ENCODE measurements around the gene GMPS.
"Not testable (repeated sequence)": the region's sequence is repeated elsewhere in the genome, so short reads cannot be mapped to it uniquely, and the experiment has no call there.

Gene GMPS

GRCh38 chr3:155872904-155873646, 2.6 kb downstream of the GMPS start:
- peaks cover 4 to 8% of the 10 kb centered on the region in 2 donors for H3K4me1 ChIP-seq (ENCODE audit: control insufficient read depth in 2 of 2, insufficient read depth in 2 of 2, low read length in 2 of 2)

GRCh38 chr3:155876037-155876436, 5.6 kb downstream of the GMPS start:
- Histone ChIP-seq H3K27ac (ENCODE audit: low read depth in 2 of 2, low read length in 2 of 2) (no peak overlapping the region), H3K9me3 (ENCODE audit: control insufficient read depth in 2 of 2, low read length in 2 of 2) (no peaks in the 10 kb centered on the region), H3K4me3 (ENCODE audit: low read length in 2 of 2) (no peak overlapping the region), H3K36me3 (ENCODE audit: control insufficient read depth in 2 of 2, insufficient read depth in 2 of 2, low read length in 2 of 2) (no peaks in the 10 kb centered on the region), H3K9ac (ENCODE audit: low read depth in 1 of 2, low read length in 2 of 2) (no peak overlapping the region), H3K27me3 (ENCODE audit: control insufficient read depth in 2 of 2, insufficient read depth in 2 of 2, low read length in 2 of 2) (no peaks in the 10 kb centered on the region), H3K4me1 (ENCODE audit: control insufficient read depth in 2 of 2, insufficient read depth in 2 of 2, low read length in 2 of 2) (peaks cover 0 to 4% of the 10 kb centered on the region in 2 donors)

More at GRCh38 chr3:155872904-155873646, 2.6 kb downstream of the GMPS start:
- Histone ChIP-seq H3K9me3 (ENCODE audit: control insufficient read depth in 2 of 2, low read length in 2 of 2) (no peaks in the 10 kb centered on the region), H3K4me3 (ENCODE audit: low read length in 2 of 2) (no peak overlapping the region), H3K27me3 (ENCODE audit: control insufficient read depth in 2 of 2, insufficient read depth in 2 of 2, low read length in 2 of 2) (no peaks in the 10 kb centered on the region), H3K27ac (ENCODE audit: low read depth in 2 of 2, low read length in 2 of 2) (no peak overlapping the region), H3K9ac (ENCODE audit: low read depth in 1 of 2, low read length in 2 of 2) (no peak overlapping the region), H3K36me3 (ENCODE audit: control insufficient read depth in 2 of 2, insufficient read depth in 2 of 2, low read length in 2 of 2) (no peaks in the 10 kb centered on the region)

- no peak overlapping the region for H3K27ac ChIP-seq (ENCODE audit: low read depth in 2 of 2, low read length in 2 of 2)
- H3K4me1 ChIP-seq (ENCODE audit: control insufficient read depth in 2 of 2, insufficient read depth in 2 of 2, low read length in 2 of 2), result peaks cover 0 to 4% of the 10 kb centered on the region in 2 donors
- H3K4me3 ChIP-seq (ENCODE audit: low read length in 2 of 2), result no peak overlapping the region
- no peak overlapping the region for H3K9ac ChIP-seq (ENCODE audit: low read depth in 1 of 2, low read length in 2 of 2)
- H3K36me3 ChIP-seq (ENCODE audit: control insufficient read depth in 2 of 2, insufficient read depth in 2 of 2, low read length in 2 of 2), result no peaks in the 10 kb centered on the region
- H3K9me3 ChIP-seq (ENCODE audit: control insufficient read depth in 2 of 2, low read length in 2 of 2), result no peaks in the 10 kb centered on the region
- H3K27me3 ChIP-seq (ENCODE audit: control insufficient read depth in 2 of 2, insufficient read depth in 2 of 2, low read length in 2 of 2), result no peaks in the 10 kb centered on the region
These were observed 6.1 kb downstream of the GMPS start for GRCh38 chr3:155876503-155876902.

- H3K4me3 ChIP-seq (ENCODE audit: low read length in 2 of 2), result no peak overlapping the region
- no peak overlapping the region for H3K9ac ChIP-seq (ENCODE audit: low read depth in 1 of 2, low read length in 2 of 2)
- H3K9me3 ChIP-seq (ENCODE audit: control insufficient read depth in 2 of 2, low read length in 2 of 2), result no peaks in the 10 kb centered on the region
- H3K36me3 ChIP-seq (ENCODE audit: control insufficient read depth in 2 of 2, insufficient read depth in 2 of 2, low read length in 2 of 2), result no peaks in the 10 kb centered on the region
- no peak overlapping the region for H3K27ac ChIP-seq (ENCODE audit: low read depth in 2 of 2, low read length in 2 of 2)
- H3K27me3 ChIP-seq (ENCODE audit: control insufficient read depth in 2 of 2, insufficient read depth in 2 of 2, low read length in 2 of 2), result no peaks in the 10 kb centered on the region
- no peaks in the 10 kb centered on the region for H3K4me1 ChIP-seq (ENCODE audit: control insufficient read depth in 2 of 2, insufficient read depth in 2 of 2, low read length in 2 of 2)
These were observed 9.8 kb downstream of the GMPS start for GRCh38 chr3:155880286-155880685.

GRCh38 chr3:155884292-155884691, 13.8 kb downstream of the GMPS start:
- Histone ChIP-seq H3K4me1 (ENCODE audit: control insufficient read depth in 2 of 2, insufficient read depth in 2 of 2, low read length in 2 of 2) (no peaks in the 10 kb centered on the region), H3K27me3 (ENCODE audit: control insufficient read depth in 2 of 2, insufficient read depth in 2 of 2, low read length in 2 of 2) (no peaks in the 10 kb centered on the region), H3K9me3 (ENCODE audit: control insufficient read depth in 2 of 2, low read length in 2 of 2) (no peaks in the 10 kb centered on the region), H3K4me3 (ENCODE audit: low read length in 2 of 2) (no peak overlapping the region), H3K36me3 (ENCODE audit: control insufficient read depth in 2 of 2, insufficient read depth in 2 of 2, low read length in 2 of 2) (no peaks in the 10 kb centered on the region), H3K9ac (ENCODE audit: low read depth in 1 of 2, low read length in 2 of 2) (no peak overlapping the region), H3K27ac (ENCODE audit: low read depth in 2 of 2, low read length in 2 of 2) (no peak overlapping the region)

- Histone ChIP-seq H3K9ac (ENCODE audit: low read depth in 1 of 2, low read length in 2 of 2) (no peak overlapping the region), H3K9me3 (ENCODE audit: control insufficient read depth in 2 of 2, low read length in 2 of 2) (no peaks in the 10 kb centered on the region), H3K36me3 (ENCODE audit: control insufficient read depth in 2 of 2, insufficient read depth in 2 of 2, low read length in 2 of 2) (no peaks in the 10 kb centered on the region), H3K4me1 (ENCODE audit: control insufficient read depth in 2 of 2, insufficient read depth in 2 of 2, low read length in 2 of 2) (no peaks in the 10 kb centered on the region), H3K27me3 (ENCODE audit: control insufficient read depth in 2 of 2, insufficient read depth in 2 of 2, low read length in 2 of 2) (no peaks in the 10 kb centered on the region), H3K27ac (ENCODE audit: low read depth in 2 of 2, low read length in 2 of 2) (no peak overlapping the region), H3K4me3 (ENCODE audit: low read length in 2 of 2) (no peak overlapping the region)
These were observed 14.8 kb downstream of the GMPS start for GRCh38 chr3:155885292-155885691.

GRCh38 chr3:155886348-155886747, 15.9 kb downstream of the GMPS start:
- not testable (repeated sequence) for H3K36me3 ChIP-seq (ENCODE audit: control insufficient read depth in 2 of 2, insufficient read depth in 2 of 2, low read length in 2 of 2); H3K4me3 ChIP-seq (ENCODE audit: low read length in 2 of 2); H3K27ac ChIP-seq (ENCODE audit: low read depth in 2 of 2, low read length in 2 of 2); H3K27me3 ChIP-seq (ENCODE audit: control insufficient read depth in 2 of 2, insufficient read depth in 2 of 2, low read length in 2 of 2); H3K9me3 ChIP-seq (ENCODE audit: control insufficient read depth in 2 of 2, low read length in 2 of 2); H3K4me1 ChIP-seq (ENCODE audit: control insufficient read depth in 2 of 2, insufficient read depth in 2 of 2, low read length in 2 of 2); H3K9ac ChIP-seq (ENCODE audit: low read depth in 1 of 2, low read length in 2 of 2)

GRCh38 chr3:155886915-155887314, 16.5 kb downstream of the GMPS start:
- Histone ChIP-seq H3K27me3 (ENCODE audit: control insufficient read depth in 2 of 2, insufficient read depth in 2 of 2, low read length in 2 of 2) (no peaks in the 10 kb centered on the region), H3K36me3 (ENCODE audit: control insufficient read depth in 2 of 2, insufficient read depth in 2 of 2, low read length in 2 of 2) (no peaks in the 10 kb centered on the region), H3K9ac (ENCODE audit: low read depth in 1 of 2, low read length in 2 of 2) (no peak overlapping the region), H3K4me3 (ENCODE audit: low read length in 2 of 2) (no peak overlapping the region), H3K4me1 (ENCODE audit: control insufficient read depth in 2 of 2, insufficient read depth in 2 of 2, low read length in 2 of 2) (no peaks in the 10 kb centered on the region), H3K27ac (ENCODE audit: low read depth in 2 of 2, low read length in 2 of 2) (no peak overlapping the region), H3K9me3 (ENCODE audit: control insufficient read depth in 2 of 2, low read length in 2 of 2) (no peaks in the 10 kb centered on the region)

GRCh38 chr3:155889212-155889611, 18.8 kb downstream of the GMPS start:
- Histone ChIP-seq H3K9ac (ENCODE audit: low read depth in 1 of 2, low read length in 2 of 2) (no peak overlapping the region), H3K27ac (ENCODE audit: low read depth in 2 of 2, low read length in 2 of 2) (no peak overlapping the region), H3K27me3 (ENCODE audit: control insufficient read depth in 2 of 2, insufficient read depth in 2 of 2, low read length in 2 of 2) (no peaks in the 10 kb centered on the region), H3K36me3 (ENCODE audit: control insufficient read depth in 2 of 2, insufficient read depth in 2 of 2, low read length in 2 of 2) (peaks cover 0 to 2% of the 10 kb centered on the region in 2 donors), H3K4me3 (ENCODE audit: low read length in 2 of 2) (no peak overlapping the region), H3K4me1 (ENCODE audit: control insufficient read depth in 2 of 2, insufficient read depth in 2 of 2, low read length in 2 of 2) (no peaks in the 10 kb centered on the region), H3K9me3 (ENCODE audit: control insufficient read depth in 2 of 2, low read length in 2 of 2) (no peaks in the 10 kb centered on the region)

GRCh38 chr3:155889952-155890351, 19.5 kb downstream of the GMPS start:
- H3K4me1 ChIP-seq (ENCODE audit: control insufficient read depth in 2 of 2, insufficient read depth in 2 of 2, low read length in 2 of 2), result no peaks in the 10 kb centered on the region
- no peak overlapping the region for H3K9ac ChIP-seq (ENCODE audit: low read depth in 1 of 2, low read length in 2 of 2)
- no peak overlapping the region for H3K4me3 ChIP-seq (ENCODE audit: low read length in 2 of 2)
- H3K27me3 ChIP-seq (ENCODE audit: control insufficient read depth in 2 of 2, insufficient read depth in 2 of 2, low read length in 2 of 2), result no peaks in the 10 kb centered on the region
- no peaks in the 10 kb centered on the region for H3K9me3 ChIP-seq (ENCODE audit: control insufficient read depth in 2 of 2, low read length in 2 of 2)
- no peak overlapping the region for H3K27ac ChIP-seq (ENCODE audit: low read depth in 2 of 2, low read length in 2 of 2)
- peaks cover 0 to 4% of the 10 kb centered on the region in 2 donors for H3K36me3 ChIP-seq (ENCODE audit: control insufficient read depth in 2 of 2, insufficient read depth in 2 of 2, low read length in 2 of 2)
